GM10266 (cell line): ENCODE measurements around the gene BNC2.
A peak's percentile ranks its signal among the peaks of the same experiment; 100 is the strongest.

ENCODE experiments used
- DNase-seq: peaks from one replicate; pipeline ENCODE4 v3.0.0; 2012; ENCODE audit errors: extremely low spot score
- TF ChIP-seq, protein P1 (sequence below): IDR thresholded peaks from 2 replicates; pipeline ENCODE4 v1.5.1; 2012; ENCODE audit warnings: mild to moderate bottlenecking, low read depth; ENCODE audit not compliant: control insufficient read depth, insufficient read depth; ENCODE audit errors: missing control alignments

BNC2 gene

DNA sequence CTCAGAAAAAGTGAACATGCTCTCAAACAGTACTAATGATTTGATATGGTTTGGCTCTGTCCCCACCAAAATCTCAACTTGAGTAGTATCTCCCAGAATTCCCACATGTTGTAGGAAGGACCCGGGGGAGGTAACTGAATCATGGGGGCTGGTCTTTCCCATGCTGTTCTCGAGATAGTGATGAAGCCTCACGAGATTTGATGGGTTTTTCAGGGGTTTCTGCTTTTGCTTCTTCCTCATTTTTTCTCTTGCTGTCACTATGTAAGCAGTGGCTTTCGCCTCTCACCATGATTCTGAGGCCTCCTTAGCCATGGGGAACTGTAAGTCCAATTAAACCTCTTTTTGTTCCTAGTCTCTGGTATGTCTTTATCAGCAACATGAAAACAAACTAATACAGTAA, 401.3 kb downstream of the BNC2 start:
- TF ChIP-seq, protein P1, sequence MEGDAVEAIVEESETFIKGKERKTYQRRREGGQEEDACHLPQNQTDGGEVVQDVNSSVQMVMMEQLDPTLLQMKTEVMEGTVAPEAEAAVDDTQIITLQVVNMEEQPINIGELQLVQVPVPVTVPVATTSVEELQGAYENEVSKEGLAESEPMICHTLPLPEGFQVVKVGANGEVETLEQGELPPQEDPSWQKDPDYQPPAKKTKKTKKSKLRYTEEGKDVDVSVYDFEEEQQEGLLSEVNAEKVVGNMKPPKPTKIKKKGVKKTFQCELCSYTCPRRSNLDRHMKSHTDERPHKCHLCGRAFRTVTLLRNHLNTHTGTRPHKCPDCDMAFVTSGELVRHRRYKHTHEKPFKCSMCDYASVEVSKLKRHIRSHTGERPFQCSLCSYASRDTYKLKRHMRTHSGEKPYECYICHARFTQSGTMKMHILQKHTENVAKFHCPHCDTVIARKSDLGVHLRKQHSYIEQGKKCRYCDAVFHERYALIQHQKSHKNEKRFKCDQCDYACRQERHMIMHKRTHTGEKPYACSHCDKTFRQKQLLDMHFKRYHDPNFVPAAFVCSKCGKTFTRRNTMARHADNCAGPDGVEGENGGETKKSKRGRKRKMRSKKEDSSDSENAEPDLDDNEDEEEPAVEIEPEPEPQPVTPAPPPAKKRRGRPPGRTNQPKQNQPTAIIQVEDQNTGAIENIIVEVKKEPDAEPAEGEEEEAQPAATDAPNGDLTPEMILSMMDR = no peak
- no peak for DNase-seq

DNA sequence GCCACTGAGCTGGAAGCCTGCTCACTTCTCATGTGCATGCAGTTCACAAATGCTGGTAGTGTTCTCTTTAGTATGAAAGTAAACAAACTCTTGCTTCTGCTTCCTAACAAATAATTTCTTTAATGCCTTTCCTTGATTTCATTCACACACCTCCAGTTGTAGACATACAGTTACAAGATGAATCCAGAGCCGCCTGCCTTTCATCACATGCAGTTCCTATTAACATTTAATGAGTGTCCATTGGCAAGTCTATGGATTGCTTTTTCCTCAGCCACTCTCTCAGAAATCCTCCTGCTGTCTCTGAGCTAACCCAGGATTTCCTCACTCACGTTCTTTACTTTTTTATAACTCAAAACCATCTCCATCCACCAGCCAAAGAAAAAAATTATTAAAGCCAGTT, 408.6 kb downstream of the BNC2 start:
- TF ChIP-seq, protein P1 = no peak
- DNase-seq = no peak

DNA sequence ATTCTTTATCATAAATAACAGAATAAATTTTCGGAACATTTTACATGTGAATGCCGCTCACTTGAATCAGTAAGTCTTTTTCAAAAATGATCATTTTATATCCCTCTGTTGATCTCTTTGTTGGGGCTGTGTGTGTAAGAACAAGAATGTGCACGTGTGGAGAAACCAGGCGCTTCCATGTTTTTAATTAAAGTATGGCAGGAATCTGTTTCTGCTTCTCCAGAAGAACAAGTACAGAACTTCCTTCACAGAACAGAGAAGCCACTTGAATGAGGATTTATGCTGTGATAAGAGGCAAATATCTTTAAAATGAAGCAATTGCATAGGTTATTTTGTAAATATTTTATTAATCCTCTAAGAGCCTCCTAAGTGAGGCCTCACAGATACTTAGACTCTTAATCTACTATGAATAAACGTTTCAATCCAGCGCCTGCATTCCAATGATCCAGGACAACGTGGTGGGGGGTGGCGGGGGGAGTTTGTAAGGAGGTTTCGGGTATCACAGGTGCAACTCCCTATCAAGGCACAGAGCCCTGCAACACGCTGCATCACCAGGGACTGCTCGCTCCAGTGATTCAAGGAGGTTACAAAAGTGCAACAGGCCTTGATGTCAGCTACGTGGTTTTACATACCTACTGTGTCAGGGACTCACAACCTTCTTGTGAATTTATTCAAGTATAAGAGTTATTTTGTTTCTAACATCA, 409.2 kb downstream of the BNC2 start:
- no peak for DNase-seq
- TF ChIP-seq, protein P1 = no peak

DNA sequence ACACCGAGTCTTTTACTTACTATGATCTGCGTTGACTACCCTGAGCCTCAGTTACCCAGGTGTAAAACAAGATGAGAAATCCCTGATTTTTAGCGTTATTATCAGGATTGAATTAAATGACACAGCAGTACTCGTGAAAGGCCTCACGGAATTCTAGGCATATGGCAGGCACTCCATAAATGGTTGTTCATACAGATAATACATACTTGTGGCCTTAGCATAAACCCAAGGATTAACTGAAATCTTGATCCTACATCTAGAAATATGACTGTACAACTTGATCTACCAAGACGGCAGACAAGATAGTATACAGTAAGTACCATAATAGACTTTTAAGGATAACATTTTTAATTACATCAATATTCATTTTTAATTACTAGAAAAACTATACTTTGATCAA, 409.8 kb downstream of the BNC2 start:
- TF ChIP-seq, protein P1 = no peak
- DNase-seq = no peak

DNA sequence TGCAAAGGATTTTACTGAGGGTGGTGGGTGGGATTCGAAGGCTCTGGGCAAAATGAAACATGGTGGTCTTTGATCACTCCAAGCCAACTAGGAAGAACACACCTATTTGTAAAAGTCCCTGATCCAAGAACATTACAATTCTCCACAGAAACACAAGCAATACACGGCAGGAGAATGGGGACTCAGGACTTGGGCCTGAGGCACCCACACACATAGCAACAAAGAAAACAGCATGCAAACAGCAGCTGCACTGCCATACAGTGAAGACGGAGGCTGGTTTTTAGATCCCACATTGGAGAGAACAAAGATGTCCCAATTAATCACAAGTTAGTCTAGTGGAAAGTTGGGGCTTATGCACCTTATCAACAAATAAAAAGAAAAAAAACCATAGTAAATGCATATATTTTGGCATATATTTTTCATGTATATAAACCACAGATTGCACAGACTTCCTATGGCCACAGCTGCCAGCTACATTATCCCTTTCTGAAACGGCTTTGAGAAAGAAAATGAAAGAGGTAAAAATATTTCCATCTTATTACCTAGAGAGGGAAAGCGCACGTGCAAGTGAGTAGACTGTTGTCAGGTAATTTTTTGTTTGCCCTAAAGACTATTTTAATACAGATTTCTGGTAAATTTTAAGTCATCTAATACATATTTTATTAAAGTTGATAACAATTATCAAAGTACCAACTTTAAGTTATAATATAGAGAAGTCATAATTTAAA, 410.9 kb downstream of the BNC2 start:
- DNase-seq = no peak
- TF ChIP-seq, protein P1 = no peak

DNA sequence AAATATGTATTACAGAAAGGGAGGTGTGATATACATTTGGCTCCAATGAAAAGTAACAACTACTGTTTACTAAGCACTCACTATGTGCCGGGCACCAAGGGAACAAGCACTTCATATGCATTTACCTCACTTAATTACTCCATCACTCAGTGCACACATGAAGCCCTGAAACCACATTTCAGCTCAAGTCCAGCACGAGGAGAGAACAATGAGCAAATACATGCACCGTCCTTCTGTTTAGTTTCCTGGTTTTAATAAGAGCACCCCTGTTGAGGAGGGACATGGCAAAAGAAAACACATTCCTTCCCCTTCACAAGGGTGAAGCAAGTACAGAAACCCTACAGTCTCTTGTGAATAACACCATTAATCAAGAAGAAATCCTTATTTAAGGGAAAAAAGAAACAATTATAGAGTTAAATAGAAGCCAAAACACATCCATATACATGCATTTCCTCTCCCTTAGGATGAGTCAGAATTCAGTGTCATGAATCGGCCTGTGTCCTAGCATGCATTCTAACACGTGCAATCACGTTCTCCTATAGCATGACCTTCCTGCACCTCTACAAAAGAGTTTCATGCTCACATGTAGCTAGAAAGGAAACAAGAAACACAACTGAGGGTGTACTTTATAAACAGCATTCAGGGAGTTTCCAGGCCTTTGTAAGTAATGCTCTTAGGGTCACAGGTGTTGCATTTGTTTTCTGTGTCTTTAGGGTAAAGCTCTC, 411.6 kb downstream of the BNC2 start:
- TF ChIP-seq, protein P1 = no peak
- peak; percentile 35 for DNase-seq

DNA sequence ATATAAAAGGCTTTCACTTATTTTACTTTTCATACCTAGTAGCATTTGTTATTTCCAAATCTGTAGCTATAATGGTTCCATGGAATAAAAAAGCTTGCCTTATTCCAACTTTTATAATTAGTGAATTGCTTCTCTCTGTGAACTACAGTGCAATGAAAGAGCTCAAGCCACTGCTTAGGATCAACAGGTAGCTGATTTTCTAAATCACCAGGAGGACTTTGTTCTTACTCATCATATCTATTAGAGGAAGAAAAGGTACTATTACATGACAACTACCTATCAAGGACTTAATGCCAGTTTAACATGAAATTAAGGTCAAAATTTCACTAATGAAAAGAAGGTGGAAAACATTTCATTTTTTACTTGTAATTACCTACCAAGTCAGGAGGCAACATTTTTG, 414.6 kb downstream of the BNC2 start:
- TF ChIP-seq, protein P1 = no peak
- DNase-seq = no peak
